Endothelial cell of umbilical vein (primary cell): ENCODE measurements around the gene DAZL. TPM values are rescaled to one million over a fixed set of nuclear protein-coding genes. Genes with fewer than 3 reads are reported as not detected.

Experiments used
- BruUV-seq: library from RNA; stranded (reverse); fragments of 400-500 nt; replicated peaks from 2 replicates; lab custom pipeline; 2021; lab: Mats Ljungman, UMichigan
- CTCF ChIA-PET: fragments of 300-600, 350-600 bp; sonication (Branson Sonifier 250); formaldehyde crosslinking; loops from one replicate; lab custom pipeline; 2021; ENCODE audit warnings: antibody characterized with exemption, inconsistent platforms; lab: Charles Lee
- POLR2A ChIA-PET: fragments of 300-600, 350-600 bp; sonication (Branson Sonifier 250); formaldehyde crosslinking; loops from one replicate; lab custom pipeline; 2021; ENCODE audit warnings: antibody characterized with exemption, inconsistent platforms; lab: Charles Lee
- DNase-seq: peaks from one replicate; pipeline ENCODE4 v3.0.0-alpha.2; 2011; ENCODE audit warnings: low read depth, low spot score
- FAIRE-seq: peaks from 2 replicates; lab custom pipeline; 2011; peaks lifted over from hg19 to GRCh38; lab: Jason Lieb, UNC
- H2AFZ ChIP-seq: 2 replicates; pipeline ENCODE4 v1.6.0; 2012; ENCODE audit warnings: low read depth, low read length, control low read depth, inconsistent platforms
- H3K27ac ChIP-seq: 2 replicates; pipeline ENCODE4 v1.5.1; 2011; ENCODE audit warnings: low read depth, mild to moderate bottlenecking, control low read depth, low read length, moderate library complexity; ENCODE audit not compliant: insufficient read depth
- H3K27me3 ChIP-seq, 2 experiments: 2 replicates each; pipeline versions ENCODE4 v1.6.0 to v1.6.1; 2011; ENCODE audit warnings: low read length in 2 of 2, mixed read lengths in 1 of 2; ENCODE audit not compliant: control insufficient read depth in 2 of 2, insufficient read depth in 2 of 2
- H3K36me3 ChIP-seq, 2 experiments: 2 replicates in 1 of 2; 3 replicates in 1 of 2; pipeline ENCODE4 v1.5.1; 2011; ENCODE audit warnings: low read length in 2 of 2, mild to moderate bottlenecking in 1 of 2, moderate library complexity in 1 of 2; ENCODE audit not compliant: control insufficient read depth in 2 of 2, insufficient read depth in 2 of 2; ENCODE audit errors: extremely low read depth in 1 of 2
- H3K4me1 ChIP-seq: 3 replicates; pipeline ENCODE4 v1.5.1; 2011; ENCODE audit warnings: mild to moderate bottlenecking, low read length; ENCODE audit not compliant: control insufficient read depth, insufficient read depth; ENCODE audit errors: extremely low read depth
- H3K4me2 ChIP-seq: 2 replicates; pipeline ENCODE4 v1.6.1; 2011; ENCODE audit warnings: low read length, control low read depth, mixed read lengths; ENCODE audit not compliant: insufficient read depth
- H3K4me3 ChIP-seq, 3 experiments: fragments of 200-600 bp in 1 of 3; sonication (generic), shearing (Covaris generic) in 1 of 3; replicated peaks in 1 of 3; 2 replicates each; pipeline ENCODE4 v1.5.1; 2011 to 2016; ENCODE audit warnings: control low read depth in 3 of 3, low read length in 3 of 3, mild to moderate bottlenecking in 2 of 3, inconsistent platforms in 1 of 3, low read depth in 1 of 3, moderate library complexity in 1 of 3; ENCODE audit not compliant: insufficient read depth in 1 of 3
- H3K79me2 ChIP-seq: 2 replicates; pipeline ENCODE4 v1.6.0; 2012; ENCODE audit warnings: low read length, inconsistent platforms; ENCODE audit not compliant: control insufficient read depth, insufficient read depth
- H3K9ac ChIP-seq: replicated peaks from 2 replicates; pipeline ENCODE3; 2011; ENCODE audit warnings: low read length, control low read depth; ENCODE audit not compliant: insufficient read depth; ENCODE audit errors: extremely low read depth
- H3K9me1 ChIP-seq: replicated peaks from 3 replicates; pipeline ENCODE4 v1.6.0; 2011; ENCODE audit warnings: mild to moderate bottlenecking, low read length; ENCODE audit not compliant: control insufficient read depth, insufficient read depth; ENCODE audit errors: extremely low read depth
- H3K9me3 ChIP-seq: replicated peaks from 2 replicates; pipeline ENCODE4 v1.5.1; 2012; ENCODE audit warnings: low read length, inconsistent platforms; ENCODE audit not compliant: control insufficient read depth, insufficient read depth
- H4K20me1 ChIP-seq: replicated peaks from 2 replicates; pipeline ENCODE3; 2011; ENCODE audit warnings: mild to moderate bottlenecking, low read length; ENCODE audit not compliant: control insufficient read depth, insufficient read depth; ENCODE audit errors: extremely low read depth
- EZH2 ChIP-seq: IDR thresholded peaks from 2 replicates; pipeline ENCODE4 v1.6.1; 2012; ENCODE audit warnings: borderline replicate concordance, low read depth, mild to moderate bottlenecking, moderate library complexity, low read length, inconsistent platforms; ENCODE audit not compliant: severe bottlenecking
- FOS ChIP-seq: IDR thresholded peaks from 2 replicates; pipeline ENCODE4 v1.6.1; 2011; ENCODE audit warnings: mild to moderate bottlenecking, low read length, moderate library complexity, borderline replicate concordance; ENCODE audit not compliant: insufficient read depth
- GATA2 ChIP-seq: IDR thresholded peaks from 2 replicates; pipeline ENCODE4 v1.7.0; 2011; ENCODE audit warnings: low read depth, mild to moderate bottlenecking, moderate library complexity, mixed read lengths, low read length; ENCODE audit not compliant: insufficient read length, insufficient read depth
- JUN ChIP-seq: IDR thresholded peaks from 2 replicates; pipeline ENCODE4 v1.6.1; 2011; ENCODE audit warnings: borderline replicate concordance, low read depth; ENCODE audit not compliant: insufficient read length, insufficient read depth
- MAX ChIP-seq: IDR thresholded peaks from 2 replicates; pipeline ENCODE4 v1.6.1; 2011; ENCODE audit not compliant: insufficient read depth, insufficient read length
- MYC ChIP-seq: IDR thresholded peaks from one replicate; pipeline ENCODE4 v1.6.1; 2011; ENCODE audit warnings: mild to moderate bottlenecking, low read depth, low read length
- POLR2A ChIP-seq: IDR thresholded peaks from 2 replicates; pipeline ENCODE4 v1.6.1; 2012; ENCODE audit warnings: low read depth, mild to moderate bottlenecking, control low read depth, low read length
- POLR2AphosphoS5 ChIP-seq: IDR thresholded peaks from 2 replicates; pipeline ENCODE4 v1.6.1; 2012; ENCODE audit warnings: low read depth, mild to moderate bottlenecking, control low read depth, low read length, moderate library complexity; ENCODE audit not compliant: insufficient read depth
- dilution Hi-C: fragments of 300-500 bp; cut with MboI; formaldehyde crosslinking; loops from one replicate; pipeline ENCODE4 v1.15.0; 2019; ENCODE audit warnings: low sequenced_read_pairs; ENCODE audit not compliant: extremely low pct_ligation_motif_present
- intact Hi-C: fragments of 100-400 bp; cut with micrococcal nuclease; formaldehyde crosslinking; loops from one replicate; pipeline ENCODE4 v1.10.0; 2022
- polyA plus RNA-seq, 4 experiments: library from polyadenylated mRNA; depleted of rRNA in 3 of 4; stranded (reverse) in 3 of 4; unstranded in 1 of 4; fragments of >200 nt; gene quantifications; 2 replicates each; pipeline versions ENCODE4 v1.2.1 to v1.2.3, GENCODE V29; 2011 to 2012; ENCODE audit warnings: missing spikeins in 1 of 4
- total RNA-seq: library from RNA; stranded (reverse); gene quantifications from 2 replicates; pipeline ENCODE4 v1.2.3, GENCODE V29; 2021
- TF ChIP-seq, protein P1 (sequence below), 2 donors: IDR thresholded peaks; 1 replicate in 1 of 2; 2 replicates in 1 of 2; pipeline ENCODE4 v1.5.1; 2011; ENCODE audit warnings: low read length in 2 of 2, mild to moderate bottlenecking in 2 of 2, moderate library complexity in 2 of 2, control low read depth in 1 of 2, inconsistent platforms in 1 of 2, low read depth in 1 of 2; ENCODE audit not compliant: insufficient read depth in 1 of 2; ENCODE audit errors: extremely low read depth in 1 of 2

Gene DAZL
- total and polyA plus RNA-seq, 2 donors (not counting 3 experiments of a cell fraction or from before 2014, with no cell fraction given), result not detected

DNA sequence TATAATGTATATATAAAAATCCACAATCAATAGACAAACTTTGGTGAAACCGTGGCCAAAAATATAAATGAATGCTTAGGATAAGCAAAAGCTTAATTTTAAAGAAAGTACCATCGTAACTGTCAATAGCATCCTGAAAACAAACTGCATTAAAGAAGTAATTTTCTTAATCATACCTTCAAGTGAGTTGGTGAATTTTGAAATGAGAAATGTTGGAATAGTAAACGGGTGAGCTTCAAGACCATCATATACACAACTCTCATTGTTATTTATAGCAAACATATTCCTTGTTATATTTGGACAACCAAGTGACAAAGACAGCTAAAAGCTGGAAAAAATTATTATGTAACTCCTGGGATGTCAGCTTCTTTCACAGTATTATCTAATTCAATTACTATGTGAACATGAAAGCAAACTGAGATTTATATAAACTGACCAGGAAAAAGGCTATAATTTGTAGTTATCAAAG is 3.7 kb downstream of the DAZL start:
- dilution Hi-C loops, result no loop called here

More for the DNA sequence above, 3.7 kb downstream of the DAZL start:
- intact Hi-C loops, result loop anchor here (1.0 to 10.0 kb wide), 9 partner anchors 226 to 1240 kb away; no protein-coding TSS in a partner anchor
- FAIRE-seq, result no peak
- H3K27me3 ChIP-seq, result peaks cover 0 to 6% of the 10 kb centered on the region in 2 experiments
- no peaks in the 10 kb centered on the region for H3K9me3 ChIP-seq
- no peak overlapping the region for H3K4me3 ChIP-seq
- no peaks in the 10 kb centered on the region for H3K36me3 ChIP-seq
- POLR2A ChIA-PET, result no interaction called here
- no TSS peak for BruUV-seq
- no peaks in the 10 kb centered on the region for H3K9me1 ChIP-seq
- H2AFZ ChIP-seq, result no peak overlapping the region
- no peak overlapping the region for H3K4me2 ChIP-seq
- H3K4me1 ChIP-seq, result no peaks in the 10 kb centered on the region
- CTCF ChIA-PET, result interaction anchor here (0.6 to 4.5 kb wide), 23 partner anchors 9 to 1239 kb away, joined by 3 to 29 read pairs (median 4); partner anchors contain the start of gene PLCL2
- no peak overlapping the region for H3K9ac ChIP-seq
- TF ChIP-seq GATA2 (no peak), POLR2A (no peak), FOS (no peak), EZH2 (no peak), MYC (no peak), POLR2AphosphoS5 (no peak), MAX (no peak), JUN (no peak)
- TF ChIP-seq, protein P1, sequence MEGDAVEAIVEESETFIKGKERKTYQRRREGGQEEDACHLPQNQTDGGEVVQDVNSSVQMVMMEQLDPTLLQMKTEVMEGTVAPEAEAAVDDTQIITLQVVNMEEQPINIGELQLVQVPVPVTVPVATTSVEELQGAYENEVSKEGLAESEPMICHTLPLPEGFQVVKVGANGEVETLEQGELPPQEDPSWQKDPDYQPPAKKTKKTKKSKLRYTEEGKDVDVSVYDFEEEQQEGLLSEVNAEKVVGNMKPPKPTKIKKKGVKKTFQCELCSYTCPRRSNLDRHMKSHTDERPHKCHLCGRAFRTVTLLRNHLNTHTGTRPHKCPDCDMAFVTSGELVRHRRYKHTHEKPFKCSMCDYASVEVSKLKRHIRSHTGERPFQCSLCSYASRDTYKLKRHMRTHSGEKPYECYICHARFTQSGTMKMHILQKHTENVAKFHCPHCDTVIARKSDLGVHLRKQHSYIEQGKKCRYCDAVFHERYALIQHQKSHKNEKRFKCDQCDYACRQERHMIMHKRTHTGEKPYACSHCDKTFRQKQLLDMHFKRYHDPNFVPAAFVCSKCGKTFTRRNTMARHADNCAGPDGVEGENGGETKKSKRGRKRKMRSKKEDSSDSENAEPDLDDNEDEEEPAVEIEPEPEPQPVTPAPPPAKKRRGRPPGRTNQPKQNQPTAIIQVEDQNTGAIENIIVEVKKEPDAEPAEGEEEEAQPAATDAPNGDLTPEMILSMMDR (IDR thresholded peaks at IDR 0.05; ENCODE audit: extremely low read depth in 1 of 2, insufficient read depth in 1 of 2, low read depth in 1 of 2, low read length in 2 of 2), result no peak
- no peak for DNase-seq
- no peaks in the 10 kb centered on the region for H4K20me1 ChIP-seq
- H3K79me2 ChIP-seq, result no peaks in the 10 kb centered on the region
- H3K27ac ChIP-seq, result no peak overlapping the region
